NK-92 (cell line): Measurements from ENCODE around the gene IQSEC1.

Experiments
- DNase-seq: peaks from one replicate; lab custom pipeline; 2025; ENCODE audit not compliant: unreplicated experiment; lab: John Stamatoyannopoulos, UW

The IQSEC1 gene

GRCh38 chr3:12916159-12916558 is 157.1 kb downstream of the IQSEC1 start:
- DNase-seq = no peak

GRCh38 chr3:12914088-12914487 is 159.1 kb downstream of the IQSEC1 start:
- DNase-seq = no peak

DNA sequence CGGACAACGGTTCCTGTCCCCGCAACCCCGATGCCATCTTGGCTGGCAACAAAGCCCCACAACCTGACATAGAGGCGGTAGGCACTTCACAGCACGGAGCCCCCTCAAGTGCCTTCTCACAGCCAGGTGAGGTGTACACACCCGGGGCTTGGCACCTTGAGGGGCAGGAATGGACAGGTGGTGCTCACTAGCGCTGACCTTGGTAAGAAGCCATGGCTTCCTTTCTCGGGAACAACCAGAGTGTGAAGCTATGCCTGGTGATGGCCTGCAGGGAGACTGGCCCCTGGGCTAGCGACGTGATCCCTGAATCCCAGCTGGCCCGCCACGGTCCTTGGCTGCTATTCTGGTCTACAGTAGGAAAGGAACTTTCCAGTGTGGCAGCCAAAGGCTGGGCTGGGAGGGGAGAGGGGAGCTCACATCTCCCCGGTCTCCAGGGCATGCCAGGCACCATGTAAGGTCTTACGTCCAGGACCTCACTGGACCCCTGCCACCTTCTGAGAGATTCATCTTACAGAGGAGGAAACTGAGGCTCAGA is 161.3 kb downstream of the IQSEC1 start:
- DNase-seq = no peak

DNA sequence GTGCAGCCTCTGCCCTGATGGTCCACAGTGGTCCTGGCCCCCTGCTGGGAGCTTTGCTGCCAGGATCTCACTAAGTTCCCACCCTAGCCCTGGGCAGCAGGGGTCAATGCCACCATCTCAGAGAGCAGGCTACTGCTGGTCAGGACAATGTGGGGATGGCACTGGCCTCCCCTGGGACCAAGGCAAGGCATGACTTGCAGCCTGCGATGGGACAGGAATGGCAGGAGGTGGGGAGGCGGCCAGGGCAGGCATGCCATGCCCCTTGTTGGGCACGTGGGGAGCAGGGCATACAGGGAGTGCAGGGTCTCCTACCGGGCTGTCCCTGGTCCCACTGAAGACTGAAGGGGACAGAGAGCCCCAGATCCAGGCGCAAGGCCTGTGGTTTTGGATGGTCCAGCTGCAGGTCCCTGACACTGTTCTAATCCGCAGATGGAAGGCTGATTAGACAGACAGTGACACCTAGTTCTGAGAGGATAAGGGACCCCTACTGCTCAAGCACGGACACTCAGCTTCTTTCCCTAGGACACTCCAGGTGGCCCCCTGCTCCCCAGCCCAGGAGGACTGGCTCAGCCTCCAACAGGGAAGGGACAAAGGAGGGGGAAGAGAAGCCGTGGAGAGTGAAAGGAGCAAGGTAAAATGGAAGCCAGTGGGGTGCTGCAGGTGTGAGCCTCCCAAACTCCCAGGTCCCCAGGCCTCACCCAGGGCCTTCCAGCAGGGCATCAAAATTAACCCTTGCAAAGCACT is 162.7 kb downstream of the IQSEC1 start:
- DNase-seq = no peak

DNA sequence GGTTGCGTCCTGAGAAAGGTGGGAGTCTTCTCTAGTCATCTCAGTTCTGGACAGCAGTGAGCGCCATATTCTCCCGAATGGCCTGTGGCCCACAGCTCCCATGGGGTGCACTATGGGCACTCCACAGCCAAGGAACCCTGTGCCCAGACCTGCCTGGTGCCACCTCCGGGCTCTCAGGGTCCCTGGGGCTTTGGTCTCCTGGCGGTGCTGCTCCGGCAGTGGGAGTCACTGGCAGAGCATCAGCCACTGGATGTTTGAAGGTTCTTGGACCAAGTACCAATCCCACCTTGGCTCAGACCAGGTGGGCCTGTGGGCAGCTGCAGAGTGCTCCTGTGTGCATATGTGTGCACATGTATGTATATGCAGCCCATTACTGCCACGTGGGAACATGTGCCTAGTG is 163.5 kb downstream of the IQSEC1 start:
- no peak for DNase-seq

DNA sequence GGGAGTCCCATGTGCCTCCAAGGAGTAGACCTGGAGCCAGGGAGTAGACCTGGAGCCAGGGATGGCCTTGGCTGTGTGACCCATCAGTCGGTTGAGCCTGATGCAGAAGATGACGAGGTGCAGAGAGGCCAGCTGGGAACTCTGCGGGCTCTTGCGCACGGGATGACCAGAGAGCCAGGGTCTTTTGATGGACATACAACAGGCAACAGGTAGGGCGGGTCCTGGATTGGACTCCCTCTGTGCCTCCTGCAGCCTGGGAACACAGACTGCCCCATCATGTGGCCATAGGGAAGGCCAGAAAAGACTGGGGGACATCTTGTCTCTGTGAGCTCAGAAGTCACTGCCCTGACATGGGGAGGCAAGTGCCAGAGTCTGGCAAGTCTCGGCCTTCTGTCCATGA is 164.4 kb downstream of the IQSEC1 start:
- no peak for DNase-seq

GRCh38 chr3:12908136-12908730 is 165.0 kb downstream of the IQSEC1 start:
- DNase-seq = no peak

GRCh38 chr3:12907729-12908128 is 165.5 kb downstream of the IQSEC1 start:
- DNase-seq = no peak

GRCh38 chr3:12907296-12907695 is 165.9 kb downstream of the IQSEC1 start:
- DNase-seq = no peak

- no peak for DNase-seq
Measured at GRCh38 chr3:12906916-12907290, 166.3 kb downstream of the IQSEC1 start.

DNA sequence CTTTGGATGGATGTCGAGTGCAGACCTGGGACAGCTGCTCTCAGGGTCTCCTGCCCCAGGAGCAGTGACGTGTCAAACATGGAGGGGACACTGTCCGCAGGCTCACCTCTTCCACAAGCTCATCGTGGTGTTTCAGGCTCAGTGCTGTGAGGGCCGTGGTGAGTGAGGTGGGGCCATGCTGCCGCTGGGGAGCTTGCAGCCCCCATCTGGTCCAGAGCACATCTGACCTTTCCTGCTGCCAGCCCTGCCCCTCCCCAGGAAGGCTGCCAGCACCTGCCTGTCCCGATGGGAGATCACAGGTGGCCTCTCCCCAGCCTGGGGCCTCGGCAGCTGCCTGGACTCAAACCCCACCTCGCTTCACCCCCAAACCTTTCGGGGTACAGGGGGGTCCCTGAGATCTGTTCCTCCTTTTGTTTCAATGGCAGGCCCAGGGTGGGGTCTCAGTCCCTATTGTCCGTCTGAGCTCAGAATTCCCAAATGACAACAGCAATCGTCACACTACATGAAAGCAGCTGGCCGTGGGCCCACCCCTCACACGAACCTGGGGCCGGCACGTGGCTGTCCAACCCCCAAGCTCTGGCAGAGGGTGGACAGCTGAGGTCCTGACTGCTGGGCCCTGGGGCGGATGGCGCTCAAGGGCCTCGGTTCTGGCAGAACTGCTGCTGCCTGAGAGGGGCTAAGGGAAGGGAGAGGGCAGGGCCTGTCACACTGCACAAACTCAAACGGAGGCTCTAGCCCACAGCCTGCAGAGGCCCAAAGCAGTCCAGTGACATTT is 166.9 kb downstream of the IQSEC1 start:
- no peak for DNase-seq

GRCh38 chr3:12905316-12906071 is 167.7 kb downstream of the IQSEC1 start:
- no peak for DNase-seq

GRCh38 chr3:12904951-12905315 is 168.3 kb downstream of the IQSEC1 start:
- DNase-seq = no peak

DNA sequence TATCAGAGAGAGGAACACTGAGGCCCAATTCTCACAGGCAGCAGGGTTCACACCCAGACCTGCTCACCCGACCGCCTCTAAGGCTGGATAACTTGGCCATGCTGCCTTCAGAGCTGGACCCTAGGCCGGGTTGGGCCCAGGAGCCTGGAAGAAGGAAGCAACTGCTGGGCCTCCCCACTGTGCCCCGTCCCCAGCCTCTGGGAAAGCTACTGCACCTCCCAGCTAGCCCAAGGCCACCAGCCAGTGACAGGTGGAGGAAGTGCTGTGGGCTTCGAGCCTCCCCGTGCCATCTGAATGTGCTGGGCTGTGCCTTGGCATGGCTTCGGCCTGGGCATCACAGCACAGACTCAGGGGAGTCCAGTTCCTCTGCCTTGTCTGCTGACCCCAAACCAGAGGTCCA is 169.3 kb downstream of the IQSEC1 start:
- DNase-seq = no peak

- no peak for DNase-seq
Measured at GRCh38 chr3:12903000-12903800, 170.0 kb downstream of the IQSEC1 start.

- DNase-seq = no peak
Measured at GRCh38 chr3:12902181-12902999, 170.8 kb downstream of the IQSEC1 start.

- no peak for DNase-seq
Measured at GRCh38 chr3:12901623-12902045, 171.6 kb downstream of the IQSEC1 start.

DNA sequence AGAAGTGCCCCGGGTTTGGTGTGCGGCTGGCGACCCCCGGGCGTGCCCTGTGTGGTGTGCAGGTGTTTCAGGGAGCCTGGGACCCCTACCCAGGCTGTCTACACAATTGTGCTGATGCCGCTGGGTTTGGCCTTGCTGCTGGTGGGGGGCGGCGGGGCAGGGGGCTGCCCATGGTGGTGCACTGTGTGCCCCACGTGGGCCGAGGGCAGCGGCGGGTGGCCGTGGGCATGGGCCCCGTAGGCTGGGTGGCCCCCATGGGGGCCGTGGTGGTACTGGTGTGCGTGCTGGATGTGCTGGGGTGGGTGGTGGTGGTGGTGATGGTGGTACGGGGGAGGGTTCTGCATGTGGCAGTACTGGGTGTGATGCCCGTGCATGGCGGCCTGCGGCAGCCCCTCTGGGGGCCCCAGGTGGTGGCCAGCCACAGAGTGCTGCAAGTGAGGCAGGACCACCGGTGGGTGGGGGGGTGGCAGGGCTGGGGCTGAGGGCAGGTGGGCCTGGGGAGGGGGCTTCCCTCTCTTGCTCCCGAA is 172.3 kb downstream of the IQSEC1 start:
- DNase-seq = no peak
